ENCODE results near the gene HNRNPAB. TPM values are rescaled to one million over a fixed set of nuclear protein-coding genes. Genes with fewer than 3 reads are reported as not detected.

Gene HNRNPAB
- total RNA-seq, 6 experiments from 2014 or later: 44.2 to 96.1 (median 73.5) TPM

DNA sequence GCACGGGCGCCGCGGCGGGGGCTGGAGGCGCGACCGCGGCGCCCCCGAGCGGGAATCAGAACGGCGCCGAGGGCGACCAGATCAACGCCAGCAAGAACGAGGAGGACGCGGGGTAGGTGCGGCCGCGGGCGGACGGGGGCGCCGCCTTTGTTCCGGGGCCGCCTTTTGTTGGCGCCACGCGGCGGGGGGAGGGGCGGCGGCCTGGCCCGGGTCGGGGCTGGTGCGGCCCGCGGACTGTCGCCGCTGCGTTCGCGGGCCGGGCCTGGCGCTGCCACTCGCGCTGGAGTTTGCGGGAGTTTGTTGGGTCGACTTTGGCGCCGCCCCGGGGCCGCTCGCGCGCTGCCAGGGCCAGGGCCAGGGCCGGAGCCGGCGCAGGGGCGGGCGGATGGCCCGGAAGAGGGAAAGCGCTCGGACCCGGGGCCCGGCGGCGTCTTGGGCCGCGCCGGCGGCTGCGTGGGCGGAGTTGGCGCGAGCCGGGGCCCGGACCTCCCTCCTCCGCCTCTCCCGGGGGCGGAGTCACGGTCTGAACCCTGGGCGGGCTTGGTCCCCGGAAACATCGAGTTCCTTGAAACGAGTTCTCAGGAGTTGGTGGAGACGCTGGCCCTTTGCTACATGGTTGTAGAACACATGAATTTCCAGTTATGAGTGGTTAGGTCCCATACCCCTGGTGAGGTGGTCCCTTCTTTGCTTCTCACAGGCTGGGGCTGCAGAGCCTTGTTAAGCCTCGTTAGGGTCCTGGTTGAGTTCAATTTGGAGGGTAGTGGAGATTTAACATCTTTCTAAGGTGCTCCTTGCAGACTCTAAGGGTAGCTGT is 809 bp downstream of the HNRNPAB start:
- WGBS (ENCODE audit: insufficient coverage, low coverage, low lambda C conversion rate, missing lambda C conversion rate): 0% methylated on average over 13 of the region's 90 CpGs
- ATAC-seq (peak; percentile 59 to 72 (median 68)), DNase-seq (peak; percentile 87 to 89 (median 89))
- intact Hi-C loops (cut with DNase I): no loop called here
- Histone ChIP-seq H3K9me3 (no peaks in the 10 kb centered on the region), H3K4me1 (peaks cover 0 to 32% (median 7%) of the 10 kb centered on the region in 4 donors), H3K36me3 (peaks cover 12 to 36% (median 27%) of the 10 kb centered on the region in 4 donors), H3K27me3 (no peaks in the 10 kb centered on the region), H3K27ac (peak overlapping the region; percentile 53 to 91 (median 77)), H3K4me3 (peak overlapping the region; percentile 84 to 91 (median 91))
- TF ChIP-seq POLR2A (IDR thresholded peaks at IDR 0.05) (peak; percentile 41), CTCF (IDR thresholded peaks at IDR 0.05) (no peak)

DNA sequence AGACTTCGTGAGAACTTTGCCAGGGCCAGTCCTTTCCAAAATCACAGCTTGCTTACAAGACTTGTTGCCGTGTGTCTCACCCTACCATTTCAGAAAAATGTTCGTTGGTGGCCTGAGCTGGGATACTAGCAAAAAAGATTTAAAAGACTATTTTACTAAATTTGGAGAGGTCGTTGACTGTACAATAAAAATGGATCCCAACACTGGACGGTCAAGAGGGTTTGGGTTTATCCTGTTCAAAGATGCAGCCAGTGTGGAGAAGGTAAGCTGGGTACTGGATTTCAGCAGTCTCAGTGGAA is 1.4 kb downstream of the HNRNPAB start:
- H3K4me3 ChIP-seq: peak overlapping the region; percentile 84 to 91 (median 91)
- DNase-seq (no peak), ATAC-seq (no peak)
- H3K4me1 ChIP-seq: peaks cover 0 to 32% (median 7%) of the 10 kb centered on the region in 4 donors
- H3K27ac ChIP-seq: peak overlapping the region; percentile 53 to 91 (median 77)
- H3K36me3 ChIP-seq: peaks cover 18 to 42% (median 31%) of the 10 kb centered on the region in 4 donors
- 3% methylated on average over 5 of the region's 5 CpGs for WGBS (ENCODE audit: insufficient coverage, low coverage, low lambda C conversion rate, missing lambda C conversion rate)
- TF ChIP-seq CTCF (IDR thresholded peaks at IDR 0.05) (no peak), POLR2A (IDR thresholded peaks at IDR 0.05) (no peak)
- intact Hi-C loops (cut with DNase I): no loop called here
- no peaks in the 10 kb centered on the region for H3K27me3 ChIP-seq
- H3K9me3 ChIP-seq: no peaks in the 10 kb centered on the region

DNA sequence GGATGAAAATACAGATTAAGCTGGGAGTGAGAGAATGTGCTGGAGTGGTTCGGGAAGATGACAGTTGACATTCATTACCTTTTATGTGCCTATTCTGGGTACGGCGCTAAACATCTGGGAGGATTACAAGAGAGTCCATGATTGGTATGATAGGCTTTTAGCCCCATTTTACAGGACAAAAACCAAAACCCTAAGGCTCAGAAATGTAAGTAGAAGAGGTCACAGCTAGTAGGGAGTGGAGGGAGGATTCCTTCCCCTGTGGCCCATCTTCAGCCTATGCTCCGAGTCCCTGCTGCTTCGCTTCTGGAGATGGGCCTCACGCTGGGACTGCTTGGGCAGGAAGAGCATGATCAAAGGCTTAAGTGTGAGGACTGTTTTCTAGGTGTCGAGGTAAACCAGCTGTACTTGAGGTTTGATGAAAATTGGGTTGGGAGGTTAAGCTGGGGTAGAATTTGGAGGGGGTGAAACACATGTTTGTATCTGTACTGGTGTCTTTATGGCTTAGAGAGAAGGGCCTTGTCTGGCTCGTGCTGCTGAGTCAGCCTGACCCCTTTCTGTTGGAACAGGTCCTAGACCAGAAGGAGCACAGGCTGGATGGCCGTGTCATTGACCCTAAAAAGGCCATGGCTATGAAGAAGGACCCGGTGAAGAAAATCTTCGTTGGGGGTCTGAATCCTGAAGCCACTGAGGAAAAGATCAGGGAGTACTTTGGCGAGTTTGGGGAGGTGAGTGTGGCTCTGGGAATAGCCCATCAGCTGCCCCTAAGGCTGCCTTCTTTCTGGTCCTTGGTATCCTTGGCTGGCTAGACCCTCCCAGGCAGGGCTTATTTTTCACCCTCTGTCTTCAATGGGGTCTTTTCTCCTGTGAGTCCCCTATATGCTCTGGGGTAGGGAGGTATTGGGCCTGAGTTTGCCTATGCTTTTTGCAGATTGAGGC is 2.1 kb downstream of the HNRNPAB start:
- Histone ChIP-seq H3K4me3 (peak overlapping the region; percentile 84 to 91 (median 91)), H3K4me1 (peaks cover 0 to 32% (median 7%) of the 10 kb centered on the region in 4 donors), H3K9me3 (no peaks in the 10 kb centered on the region), H3K36me3 (peaks cover 24 to 49% (median 36%) of the 10 kb centered on the region in 4 donors), H3K27me3 (no peaks in the 10 kb centered on the region), H3K27ac (peak overlapping the region in 1 of 3 donors; percentile 15)
- WGBS (ENCODE audit: insufficient coverage, low coverage, low lambda C conversion rate, missing lambda C conversion rate): 32% methylated on average over 11 of the region's 12 CpGs
- no peak for TF ChIP-seq CTCF (IDR thresholded peaks at IDR 0.05)
- TF ChIP-seq POLR2A (IDR thresholded peaks at IDR 0.05): no peak
- ATAC-seq: peak; percentile 4 to 25 (median 22)
- DNase-seq: peak in 1 of 3 donors; percentile 63
- intact Hi-C loops (cut with DNase I): no loop called here

- peak; percentile 1 to 16 (median 8) for ATAC-seq
- intact Hi-C loops (cut with DNase I): no loop called here
- no peak overlapping the region for H3K4me3 ChIP-seq
- no peaks in the 10 kb centered on the region for H3K9me3 ChIP-seq
- DNase-seq: peak in 1 of 3 donors; percentile 66
- no peak for TF ChIP-seq POLR2A (IDR thresholded peaks at IDR 0.05)
- no peak for TF ChIP-seq CTCF (IDR thresholded peaks at IDR 0.05)
- H3K27ac ChIP-seq: no peak overlapping the region
- WGBS (ENCODE audit: insufficient coverage, low coverage, low lambda C conversion rate, missing lambda C conversion rate): 70% methylated on average over 5 of the region's 5 CpGs
- no peaks in the 10 kb centered on the region for H3K27me3 ChIP-seq
- H3K36me3 ChIP-seq: peaks cover 24 to 59% (median 42%) of the 10 kb centered on the region in 4 donors
- H3K4me1 ChIP-seq: peaks cover 0 to 36% (median 7%) of the 10 kb centered on the region in 4 donors
These were observed 3.0 kb downstream of the HNRNPAB start for GRCh38 chr5:178207183-178207916.

Data from right lobe of liver (tissue), 6 donors.